K562 treated with DMSO at 1 percent for 4 hours (cell line): ENCODE measurements around the gene JPH3. TPM values are rescaled to one million over a fixed set of nuclear protein-coding genes. Genes with fewer than 3 reads are reported as not detected.

Experiments used
- total RNA-seq: library from RNA; unstranded; fragments of 300-600 nt; gene quantifications from 2 replicates; pipeline ENCODE4 v1.2.3, GENCODE V29; 2022; ENCODE audit not compliant: insufficient read depth

Gene JPH3
- total RNA-seq: not detected in 2 replicates

GRCh38 chr16:87602001-87602775, at the start of gene JPH3:
JPH3 (plus strand) TSS chr16:87602508; CDS start chr16:87603147, 639 bp downstream.

Other genes starting within 250 kb of the JPH3 start
- gene FBXO31, start 218.7 kb upstream of the JPH3 start, total RNA-seq: 19.5 and 29.7 TPM in 2 replicates
- gene MAP1LC3B, start 210.2 kb upstream of the JPH3 start, total RNA-seq: 84.7 and 85.2 TPM in 2 replicates
- gene ZCCHC14, start 109.5 kb upstream of the JPH3 start, total RNA-seq: 15.3 and 22.0 TPM in 2 replicates
- gene KLHDC4, start 163.5 kb downstream of the JPH3 start, total RNA-seq: 18.9 and 20.9 TPM in 2 replicates